Fibroblast of the aortic adventitia (primary cell): ENCODE data around the gene THADA. TPM values are rescaled to one million over a fixed set of nuclear protein-coding genes. Genes with fewer than 3 reads are reported as not detected.
A peak's percentile ranks its signal among the peaks of the same experiment; 100 is the strongest.

Experiments used
- DNase-seq: peaks from one replicate; pipeline ENCODE4 v3.0.0-alpha.2; 2010; ENCODE audit warnings: low read depth
- H3K4me3 ChIP-seq: 2 replicates; pipeline ENCODE4 v1.5.1; 2011; ENCODE audit warnings: low read depth, mild to moderate bottlenecking, control low read depth, low read length, moderate library complexity
- CTCF ChIP-seq: IDR thresholded peaks from 2 replicates; pipeline ENCODE4 v1.5.1; 2011; ENCODE audit warnings: mild to moderate bottlenecking, low read length, control low read depth, inconsistent platforms; ENCODE audit not compliant: insufficient read depth
- total RNA-seq: library from RNA; depleted of rRNA; stranded (reverse); fragments of >200 nt; gene quantifications from 2 replicates; pipeline ENCODE4 v1.2.3, GENCODE V29; 2012; ENCODE audit warnings: low replicate concordance

Gene THADA
- total RNA-seq, 1 donor = 34.6 TPM

GRCh38 chr2:43634604-43635306 lies 38.9 kb upstream of the THADA start:
- peak; percentile 82 for DNase-seq

DNA sequence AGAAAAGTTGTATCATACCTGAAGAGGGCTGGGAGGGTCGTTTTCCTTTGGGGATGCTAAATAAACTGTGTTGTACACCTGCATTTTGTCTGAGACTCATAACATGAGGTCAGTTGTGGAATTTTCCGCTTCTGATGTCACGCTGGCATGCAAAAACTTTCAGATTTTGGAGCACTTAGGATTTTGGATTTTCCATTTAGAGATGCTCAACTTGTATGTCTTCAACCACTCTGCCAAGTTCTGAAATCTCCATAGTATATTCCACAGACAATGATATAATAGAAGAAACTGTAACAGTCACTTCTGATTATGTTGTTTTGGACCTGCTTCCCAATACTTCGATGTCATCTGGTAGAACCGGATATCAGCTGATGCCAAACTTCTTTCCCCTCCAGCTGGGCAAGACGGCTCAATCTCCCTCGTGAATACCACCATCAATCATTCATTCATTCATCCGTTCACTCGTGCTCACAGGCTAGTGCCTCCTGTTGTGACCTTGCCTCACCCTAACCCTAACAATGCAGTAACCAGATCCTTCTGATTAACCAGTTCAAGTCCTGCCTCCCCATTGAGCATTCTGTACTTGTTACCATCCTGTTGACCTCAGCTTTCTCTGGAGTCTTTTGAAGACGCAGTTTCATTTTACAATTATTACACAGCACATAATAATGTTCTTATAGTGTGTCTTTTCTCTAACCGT lies 35.9 kb upstream of the THADA start:
- TF ChIP-seq CTCF = no peak
- DNase-seq = no peak
- H3K4me3 ChIP-seq = no peak overlapping the region

More at GRCh38 chr2:43634604-43635306, 38.9 kb upstream of the THADA start:
- no peak for TF ChIP-seq CTCF
- no peak overlapping the region for H3K4me3 ChIP-seq

DNA sequence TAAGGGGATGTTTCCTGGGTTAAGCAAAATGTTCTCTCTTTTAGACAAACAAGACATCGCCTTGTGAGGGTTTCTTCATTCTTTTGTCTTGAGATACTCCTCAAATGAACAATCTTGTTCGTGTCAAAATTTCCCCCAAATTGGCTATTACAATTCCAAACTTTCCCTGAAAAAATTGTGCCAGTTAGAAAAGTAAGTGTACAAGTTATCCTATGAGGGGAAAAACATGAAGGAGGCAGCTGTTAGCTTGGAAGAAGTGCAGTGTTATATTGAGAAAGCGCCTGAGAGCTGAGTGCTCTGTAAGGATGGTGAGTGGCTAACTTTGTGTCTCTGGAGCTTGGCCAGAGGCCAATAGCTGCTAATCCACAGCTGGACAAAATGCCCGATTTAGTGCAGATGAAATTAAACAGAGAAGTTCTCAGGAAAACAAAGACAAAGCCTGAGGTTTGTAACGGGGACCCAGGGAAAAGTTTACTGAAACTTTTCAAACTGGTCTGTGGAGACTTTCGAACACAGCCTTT lies 27.2 kb upstream of the THADA start:
- TF ChIP-seq CTCF = no peak
- H3K4me3 ChIP-seq = no peak overlapping the region
- DNase-seq = no peak

GRCh38 chr2:43619511-43619910 lies 23.7 kb upstream of the THADA start:
- no peak overlapping the region for H3K4me3 ChIP-seq
- TF ChIP-seq CTCF = no peak
- no peak for DNase-seq

- TF ChIP-seq CTCF = no peak
Measured at GRCh38 chr2:43616967-43617680, 21.3 kb upstream of the THADA start.

DNA sequence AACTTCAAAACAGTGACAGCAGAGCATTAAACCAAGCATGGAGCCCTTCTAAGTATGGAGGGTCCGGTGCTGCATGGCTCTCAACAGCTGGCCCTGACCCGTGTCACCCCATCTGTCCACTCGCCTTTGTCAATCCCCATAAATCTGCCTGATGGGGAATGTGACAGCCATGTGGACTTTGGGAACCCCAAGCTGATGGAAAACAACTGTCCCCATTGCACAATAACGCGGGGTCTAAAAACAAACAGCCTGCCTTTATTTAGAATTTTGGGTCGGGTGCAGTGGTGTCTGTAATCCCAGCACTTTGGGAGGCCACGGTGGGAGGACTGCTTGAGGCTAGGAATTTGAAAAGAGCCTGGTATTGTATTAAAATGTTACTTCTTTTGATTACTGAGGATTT lies 17.1 kb upstream of the THADA start:
- H3K4me3 ChIP-seq = no peak overlapping the region
- no peak for TF ChIP-seq CTCF
- DNase-seq = no peak

More at GRCh38 chr2:43616967-43617680, 21.3 kb upstream of the THADA start:
- no peak for DNase-seq
- H3K4me3 ChIP-seq = no peak overlapping the region
